Activated gamma-delta T cell treated with Interleukin-2 at 50 U/mL for 16 hours (primary cell): Measurements from ENCODE around the gene DCDC1.

Experiments
- DNase-seq: peaks from one replicate; pipeline ENCODE4 v3.0.0-alpha.2; 2020

Gene DCDC1

DNA sequence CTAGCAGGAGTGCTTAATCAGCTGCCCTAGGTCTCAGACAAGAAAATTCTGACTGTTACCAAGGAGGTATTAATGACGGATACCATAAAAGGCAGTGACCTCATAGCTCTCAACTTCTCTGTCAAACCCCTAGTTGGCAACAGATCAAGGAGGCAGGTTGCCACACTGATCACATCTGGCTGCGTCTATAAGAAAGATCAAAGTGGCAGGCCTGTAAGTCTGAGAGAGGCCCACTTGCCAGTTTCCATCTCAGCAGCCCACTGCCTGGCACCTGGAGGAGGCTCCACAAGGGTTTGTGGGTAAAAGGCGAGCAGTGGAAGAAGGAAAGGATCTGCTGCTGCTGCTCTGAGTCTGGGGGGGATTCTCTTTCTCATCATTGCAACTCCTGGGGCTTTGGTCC lies 543.8 kb downstream of the DCDC1 start:
- no peak for DNase-seq

- DNase-seq, result no peak
Observed at GRCh38 chr11:30823119-30823518, 546.4 kb downstream of the DCDC1 start.

DNA sequence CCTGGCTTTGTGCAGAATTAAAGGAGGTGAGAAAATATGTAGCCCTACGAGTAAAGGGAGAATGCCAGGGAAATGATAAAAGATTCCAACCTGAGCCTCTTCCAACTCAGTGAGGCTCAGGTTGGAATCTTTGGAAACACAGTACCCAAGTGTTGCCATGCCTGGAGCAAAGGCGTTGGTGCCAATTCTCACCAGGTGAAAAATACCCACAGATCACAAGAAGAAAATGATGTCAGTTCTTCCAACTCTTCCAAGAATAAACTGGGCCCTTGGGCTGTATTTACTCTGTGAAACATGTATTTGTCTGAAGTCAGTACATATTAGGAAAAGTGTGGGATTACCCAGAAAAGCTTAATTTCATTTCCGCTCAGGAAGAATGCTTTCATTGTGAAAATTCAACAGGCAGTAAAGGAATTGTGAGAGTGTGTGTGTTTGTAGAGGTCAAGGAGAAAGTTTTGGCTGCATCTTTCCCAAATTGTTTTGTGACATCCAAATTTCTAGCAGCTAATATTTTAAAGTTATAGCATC lies 548.0 kb downstream of the DCDC1 start:
- DNase-seq, result no peak

GRCh38 chr11:30818721-30819120 lies 550.8 kb downstream of the DCDC1 start:
- DNase-seq, result no peak

GRCh38 chr11:30816959-30817880 lies 552.3 kb downstream of the DCDC1 start:
- no peak for DNase-seq

- DNase-seq, result no peak
Observed at GRCh38 chr11:30815619-30816018, 553.9 kb downstream of the DCDC1 start.

GRCh38 chr11:30814737-30815136 lies 554.8 kb downstream of the DCDC1 start:
- no peak for DNase-seq
